Ramos (cell line): ENCODE measurements around the gene TTC32.
"Not testable (repeated sequence)": the region's sequence is repeated elsewhere in the genome, so short reads cannot be mapped to it uniquely, and the experiment has no call there.

Source experiments
- in situ Hi-C: fragments of 300-500 bp; cut with MboI; formaldehyde crosslinking; loops from one replicate; pipeline ENCODE4 v1.14.3; 2022; ENCODE audit warnings: low sequenced_read_pairs; ENCODE audit not compliant: unreplicated experiment

TTC32 gene

GRCh38 chr2:19901442-19902215, at the start of gene TTC32:
TTC32 (minus strand) TSS chr2:19901983; CDS start chr2:19901854, 129 bp downstream.
- in situ Hi-C loops = no loop called here

GRCh38 chr2:19949071-19949470, 47.3 kb upstream of the TTC32 start:
- in situ Hi-C loops = no loop called here

GRCh38 chr2:19947184-19947940, 45.6 kb upstream of the TTC32 start:
- in situ Hi-C loops = no loop called here

GRCh38 chr2:19944205-19944845, 42.5 kb upstream of the TTC32 start:
- in situ Hi-C loops = no loop called here

GRCh38 chr2:19943189-19943588, 41.4 kb upstream of the TTC32 start:
- in situ Hi-C loops = no loop called here

- in situ Hi-C loops = no loop called here
These were observed 40.4 kb upstream of the TTC32 start for GRCh38 chr2:19942199-19942598.

GRCh38 chr2:19937004-19937403, 35.2 kb upstream of the TTC32 start:
- in situ Hi-C loops = no loop called here

- in situ Hi-C loops = no loop called here
These were observed 34.4 kb upstream of the TTC32 start for GRCh38 chr2:19936203-19936602.

- in situ Hi-C loops = no loop called here
These were observed 31.7 kb upstream of the TTC32 start for GRCh38 chr2:19933351-19933981.

- in situ Hi-C loops = no loop called here
These were observed 31.1 kb upstream of the TTC32 start for GRCh38 chr2:19932928-19933327.

GRCh38 chr2:19929226-19929625, 27.4 kb upstream of the TTC32 start:
- in situ Hi-C loops = no loop called here

- in situ Hi-C loops = not testable (repeated sequence)
These were observed 26.0 kb upstream of the TTC32 start for GRCh38 chr2:19927816-19928215.

- in situ Hi-C loops = not testable (repeated sequence)
These were observed 22.7 kb upstream of the TTC32 start for GRCh38 chr2:19924526-19924925.

GRCh38 chr2:19922188-19922587, 20.4 kb upstream of the TTC32 start:
- in situ Hi-C loops = not testable (repeated sequence)

GRCh38 chr2:19916385-19916950, 14.7 kb upstream of the TTC32 start:
- in situ Hi-C loops = no loop called here

- in situ Hi-C loops = no loop called here
These were observed 12.6 kb upstream of the TTC32 start for GRCh38 chr2:19914266-19914975.

- in situ Hi-C loops = no loop called here
These were observed 10.2 kb upstream of the TTC32 start for GRCh38 chr2:19911808-19912509.

GRCh38 chr2:19902216-19902740, 495 bp upstream of the TTC32 start:
- in situ Hi-C loops = no loop called here

- in situ Hi-C loops = no loop called here
These were observed 797 bp downstream of the TTC32 start for GRCh38 chr2:19900931-19901441.
